GM18907 (cell line): ENCODE data around the gene PER2.
"Not testable (repeated sequence)": the region's sequence is repeated elsewhere in the genome, so short reads cannot be mapped to it uniquely, and the experiment has no call there.

ENCODE experiments used
- ATAC-seq: cut with Tn5 transposase; IDR thresholded peaks from one replicate; pipeline ENCODE4 v1.9.1; 2021; ENCODE audit warnings: mild to moderate bottlenecking, moderate library complexity; ENCODE audit not compliant: unreplicated experiment

PER2 gene, protein sequence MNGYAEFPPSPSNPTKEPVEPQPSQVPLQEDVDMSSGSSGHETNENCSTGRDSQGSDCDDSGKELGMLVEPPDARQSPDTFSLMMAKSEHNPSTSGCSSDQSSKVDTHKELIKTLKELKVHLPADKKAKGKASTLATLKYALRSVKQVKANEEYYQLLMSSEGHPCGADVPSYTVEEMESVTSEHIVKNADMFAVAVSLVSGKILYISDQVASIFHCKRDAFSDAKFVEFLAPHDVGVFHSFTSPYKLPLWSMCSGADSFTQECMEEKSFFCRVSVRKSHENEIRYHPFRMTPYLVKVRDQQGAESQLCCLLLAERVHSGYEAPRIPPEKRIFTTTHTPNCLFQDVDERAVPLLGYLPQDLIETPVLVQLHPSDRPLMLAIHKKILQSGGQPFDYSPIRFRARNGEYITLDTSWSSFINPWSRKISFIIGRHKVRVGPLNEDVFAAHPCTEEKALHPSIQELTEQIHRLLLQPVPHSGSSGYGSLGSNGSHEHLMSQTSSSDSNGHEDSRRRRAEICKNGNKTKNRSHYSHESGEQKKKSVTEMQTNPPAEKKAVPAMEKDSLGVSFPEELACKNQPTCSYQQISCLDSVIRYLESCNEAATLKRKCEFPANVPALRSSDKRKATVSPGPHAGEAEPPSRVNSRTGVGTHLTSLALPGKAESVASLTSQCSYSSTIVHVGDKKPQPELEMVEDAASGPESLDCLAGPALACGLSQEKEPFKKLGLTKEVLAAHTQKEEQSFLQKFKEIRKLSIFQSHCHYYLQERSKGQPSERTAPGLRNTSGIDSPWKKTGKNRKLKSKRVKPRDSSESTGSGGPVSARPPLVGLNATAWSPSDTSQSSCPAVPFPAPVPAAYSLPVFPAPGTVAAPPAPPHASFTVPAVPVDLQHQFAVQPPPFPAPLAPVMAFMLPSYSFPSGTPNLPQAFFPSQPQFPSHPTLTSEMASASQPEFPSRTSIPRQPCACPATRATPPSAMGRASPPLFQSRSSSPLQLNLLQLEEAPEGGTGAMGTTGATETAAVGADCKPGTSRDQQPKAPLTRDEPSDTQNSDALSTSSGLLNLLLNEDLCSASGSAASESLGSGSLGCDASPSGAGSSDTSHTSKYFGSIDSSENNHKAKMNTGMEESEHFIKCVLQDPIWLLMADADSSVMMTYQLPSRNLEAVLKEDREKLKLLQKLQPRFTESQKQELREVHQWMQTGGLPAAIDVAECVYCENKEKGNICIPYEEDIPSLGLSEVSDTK (N-terminal part only)

DNA sequence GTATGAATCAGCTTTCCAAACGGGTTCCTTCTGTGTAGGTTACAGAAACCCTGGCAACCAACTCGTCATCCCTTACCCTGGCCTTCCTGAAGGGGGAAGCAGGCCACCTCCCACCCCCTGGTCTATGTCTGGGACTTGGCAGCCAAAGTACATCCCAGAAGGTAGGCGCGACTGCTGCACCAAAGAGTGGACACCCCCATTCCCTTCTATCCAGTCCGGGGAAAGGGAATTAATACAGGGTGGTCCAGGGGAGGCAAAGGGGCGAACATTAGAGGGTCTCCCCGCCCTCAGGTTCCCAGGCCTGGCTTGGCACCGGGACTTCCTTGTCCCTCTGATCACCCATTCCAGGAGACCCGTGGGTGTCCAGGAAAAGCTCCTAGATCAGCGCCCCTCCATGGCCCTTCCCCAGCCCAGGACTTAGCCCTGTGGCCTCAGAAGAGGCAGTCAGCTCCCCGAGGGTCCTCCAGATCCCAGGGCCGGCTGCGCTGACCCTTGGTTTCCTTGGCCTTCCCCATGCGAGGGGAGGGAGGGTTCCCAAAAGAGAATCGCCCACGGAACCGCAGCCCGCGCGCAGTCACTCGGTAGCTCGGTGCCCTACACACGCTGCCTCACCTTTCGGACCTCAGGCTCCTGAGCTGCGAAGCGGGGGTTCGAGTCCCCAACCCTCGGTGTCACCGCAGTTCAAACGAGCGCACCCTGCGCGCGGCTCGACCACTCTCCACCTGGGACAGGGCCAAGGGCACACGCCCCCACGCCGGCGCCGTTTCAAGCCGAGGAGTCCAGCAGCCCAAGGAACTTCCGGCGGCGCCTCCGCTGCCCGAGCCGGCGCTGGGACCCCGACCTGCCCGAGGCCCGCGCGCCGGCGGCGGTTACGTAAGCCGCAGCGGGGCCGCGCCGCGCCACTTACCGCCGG lies at the start of gene PER2:
Gene PER2, minus strand, starts transcription at position 874 of the 913 bp plus-strand sequence. CDS start 10,674 bp downstream, outside the sequence.
- ATAC-seq = peak; percentile 36

DNA sequence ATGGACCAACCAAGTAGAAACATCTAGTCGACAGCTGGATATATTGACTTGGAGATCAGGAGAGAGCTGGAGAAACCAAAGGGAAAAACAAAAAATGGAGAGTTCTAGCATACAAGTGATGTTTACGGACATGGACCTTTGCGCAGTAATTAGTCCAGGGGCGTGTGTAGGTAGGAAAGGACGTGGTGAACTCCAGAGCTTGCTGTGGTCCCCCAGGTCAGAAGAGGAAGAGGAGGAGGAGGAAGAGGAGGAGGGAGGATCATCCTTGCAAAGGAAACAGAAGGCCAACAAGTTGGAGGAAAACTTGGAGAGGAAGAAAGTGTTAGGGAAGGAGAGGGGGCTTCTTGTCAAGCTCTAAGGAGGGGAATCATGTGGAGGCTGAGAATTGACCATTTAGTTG lies 49.4 kb upstream of the PER2 start:
- no peak for ATAC-seq

DNA sequence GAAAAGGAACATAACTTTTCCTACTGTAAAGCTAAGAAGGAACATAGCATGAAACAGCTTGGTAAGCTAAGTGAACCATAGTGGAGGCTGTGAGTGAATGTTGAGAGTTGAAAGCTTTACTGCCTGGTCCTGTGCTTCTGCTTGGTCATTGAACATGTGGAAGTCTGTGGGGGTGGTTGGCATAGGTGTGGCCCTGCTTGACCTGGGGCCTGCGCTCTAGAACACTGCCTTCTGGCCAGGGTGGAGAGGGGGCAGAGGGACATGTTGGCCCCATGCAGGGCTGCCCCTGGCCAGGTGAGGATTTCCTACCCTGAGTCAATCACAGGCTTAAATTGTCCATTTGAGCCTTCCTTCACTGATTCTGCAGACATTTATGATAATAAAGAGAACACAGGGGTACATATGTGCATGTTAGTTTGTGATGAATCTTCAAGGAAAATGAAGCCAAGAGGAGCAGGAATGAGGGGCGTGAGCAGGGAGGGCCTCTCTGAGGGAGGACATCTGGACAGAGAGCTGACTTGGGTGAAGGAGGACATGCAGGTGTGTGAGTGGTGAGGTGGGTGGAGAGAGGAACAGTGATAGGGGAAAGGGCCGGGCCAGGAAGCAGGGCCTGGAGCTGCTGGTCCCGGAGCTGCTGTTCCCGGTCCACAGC lies 48.5 kb upstream of the PER2 start:
- no peak for ATAC-seq

DNA sequence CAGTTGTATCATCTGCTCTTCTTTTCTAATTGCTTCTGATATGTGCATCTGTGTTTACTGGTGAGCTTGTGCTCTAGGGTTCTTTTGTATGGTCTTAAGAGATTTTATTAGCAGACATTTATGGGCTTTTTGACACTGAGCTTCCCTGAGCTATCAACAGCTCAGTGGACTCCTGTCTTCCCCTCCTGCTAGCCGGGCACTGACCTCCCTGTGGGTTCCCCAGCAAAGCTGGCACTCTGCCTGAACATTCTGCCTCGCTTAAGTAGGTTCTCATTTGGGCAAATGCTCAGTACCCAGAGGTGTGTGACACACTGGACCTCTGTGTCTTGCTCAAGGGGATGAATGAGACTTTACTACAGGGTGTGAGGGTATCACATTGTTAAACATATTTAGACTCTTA lies 47.7 kb upstream of the PER2 start:
- ATAC-seq = no peak

DNA sequence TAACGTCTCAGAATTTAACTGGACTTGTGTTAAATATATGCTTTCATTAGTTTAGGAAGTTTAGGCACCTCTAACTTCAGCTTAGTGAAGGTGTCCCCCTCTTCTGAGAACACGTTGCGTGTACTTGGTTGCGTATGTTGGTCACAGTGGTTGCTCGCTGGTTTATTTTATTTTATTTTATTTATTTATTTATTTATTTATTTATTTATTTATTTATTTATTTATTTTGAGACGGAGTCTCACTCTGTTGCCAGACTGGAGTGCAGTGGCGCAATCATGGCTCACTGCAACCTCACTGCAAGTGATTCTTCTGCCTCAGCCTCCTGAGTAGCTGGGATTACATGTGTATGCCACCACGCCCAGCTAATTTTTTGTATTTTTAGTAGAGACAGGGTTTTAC lies 47.2 kb upstream of the PER2 start:
- not testable (repeated sequence) for ATAC-seq

DNA sequence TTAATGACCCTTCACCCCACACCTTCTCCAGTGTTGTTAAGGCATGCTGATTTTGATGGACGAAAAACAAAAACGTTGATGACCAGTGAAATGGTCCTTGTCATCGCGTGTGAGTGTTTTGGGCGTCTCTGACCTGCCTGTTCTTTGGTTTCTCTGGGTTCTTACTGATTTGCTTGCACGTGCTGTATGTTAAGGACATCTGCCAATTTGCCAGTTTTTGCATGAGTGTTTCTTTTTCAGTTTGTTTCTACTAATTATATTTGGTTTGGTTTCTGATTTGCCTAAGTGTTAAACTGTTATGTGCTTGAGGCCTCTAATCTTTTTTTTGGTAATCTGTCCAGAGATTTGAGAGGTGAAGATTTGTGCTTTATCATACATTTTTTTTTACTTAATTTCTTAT lies 46.5 kb upstream of the PER2 start:
- no peak for ATAC-seq

DNA sequence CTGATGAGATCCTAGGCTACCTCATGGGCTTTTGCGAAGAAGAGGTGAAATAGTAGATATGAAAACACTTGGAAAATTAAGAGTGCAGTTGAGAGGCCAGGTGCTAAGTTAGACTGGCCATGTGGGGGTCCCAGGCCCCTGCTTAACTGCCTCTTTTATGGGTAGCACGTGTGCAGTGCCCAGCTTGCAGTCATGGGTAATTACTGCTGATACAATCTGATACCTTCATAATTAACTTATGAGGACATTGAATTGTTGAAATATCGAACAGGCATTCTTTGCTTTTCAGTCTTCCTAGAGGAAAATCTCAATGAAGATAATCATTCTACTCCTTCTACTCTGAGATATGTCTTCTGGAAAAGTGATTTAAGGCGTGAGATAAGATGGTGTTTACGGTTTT lies 43.5 kb upstream of the PER2 start:
- ATAC-seq = no peak

DNA sequence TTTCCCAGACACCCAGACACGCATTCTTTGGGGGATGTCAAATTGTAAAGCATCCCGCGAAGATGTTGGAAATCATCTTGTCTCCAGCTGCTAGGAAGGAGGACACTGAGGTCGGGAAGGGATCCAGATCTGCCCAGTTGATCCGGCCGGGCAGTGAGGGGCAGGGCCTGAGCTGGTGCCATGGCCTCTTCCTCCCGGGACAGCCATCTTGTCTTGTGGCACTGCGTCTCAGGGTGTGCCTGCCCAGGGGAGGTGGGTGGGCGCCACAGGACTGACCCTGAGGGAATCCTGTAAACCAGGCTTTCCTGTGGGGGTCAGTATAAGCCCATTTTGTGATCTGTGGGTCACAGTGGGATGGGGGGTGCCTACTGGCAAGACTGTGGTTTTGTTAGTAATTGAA lies 42.0 kb upstream of the PER2 start:
- no peak for ATAC-seq

DNA sequence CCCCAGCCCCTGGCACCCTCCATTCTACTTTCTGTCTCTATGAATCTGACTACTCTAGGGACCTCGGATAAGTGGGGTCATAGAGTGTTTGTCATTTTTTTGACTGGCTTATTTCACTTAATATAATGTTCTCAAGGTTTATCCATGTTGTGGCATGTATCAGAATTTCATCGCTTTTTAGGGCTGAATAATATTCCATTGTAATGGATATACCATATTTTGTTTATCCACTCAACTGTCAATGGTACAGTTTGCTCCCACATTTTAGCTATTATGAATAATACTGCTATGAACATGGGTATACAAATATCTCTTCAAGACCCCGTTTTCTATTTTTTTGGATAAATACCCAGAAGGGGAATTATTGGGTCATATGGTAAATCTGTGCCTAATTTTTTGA lies 39.3 kb upstream of the PER2 start:
- ATAC-seq = no peak

DNA sequence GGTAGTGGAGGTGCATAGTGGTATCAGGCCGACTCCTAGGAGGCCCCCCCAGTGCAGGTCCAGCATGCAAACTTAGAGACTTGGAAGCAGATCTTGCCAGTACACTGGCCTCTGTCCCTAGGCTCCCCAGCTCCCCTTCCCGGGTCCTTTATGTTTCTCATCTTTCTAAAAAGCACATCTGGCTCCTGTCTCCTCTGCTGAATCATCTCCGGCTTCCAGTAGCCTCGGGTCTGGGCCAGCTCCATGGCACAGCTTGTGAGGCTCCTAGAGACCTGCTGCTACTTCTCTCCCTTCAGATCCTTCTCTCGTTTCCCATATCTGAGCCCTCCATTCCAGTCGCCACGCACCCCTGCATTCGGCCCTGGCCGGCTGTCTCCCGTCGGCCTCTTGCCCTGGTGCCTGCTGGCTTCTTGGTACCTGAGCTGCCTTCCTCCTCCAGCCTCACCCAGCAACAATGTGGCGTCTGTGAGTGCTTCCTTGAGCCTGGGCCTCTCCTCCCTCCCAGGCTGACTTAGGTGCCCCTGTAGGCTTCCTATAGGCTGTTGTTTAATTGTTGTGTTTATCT lies 38.5 kb upstream of the PER2 start:
- ATAC-seq = no peak

DNA sequence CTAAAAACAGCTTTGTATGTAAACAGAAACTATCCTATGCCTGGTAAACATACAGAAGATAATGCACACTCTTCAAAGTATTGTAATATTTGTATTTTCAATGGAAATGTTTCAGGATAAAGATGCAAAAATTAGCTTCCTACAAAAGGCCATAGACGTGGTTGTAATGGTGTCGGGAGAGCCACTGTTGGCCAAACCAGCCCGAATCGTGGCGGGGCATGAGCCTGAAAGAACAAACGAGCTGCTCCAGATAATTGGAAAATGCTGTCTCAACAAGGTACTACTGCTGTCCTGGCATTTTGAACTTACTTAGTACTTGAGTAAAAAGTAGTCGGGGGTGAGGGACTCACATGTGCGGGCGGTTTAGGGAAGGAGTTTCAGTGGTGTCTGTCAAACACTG lies 37.3 kb upstream of the PER2 start:
- no peak for ATAC-seq

DNA sequence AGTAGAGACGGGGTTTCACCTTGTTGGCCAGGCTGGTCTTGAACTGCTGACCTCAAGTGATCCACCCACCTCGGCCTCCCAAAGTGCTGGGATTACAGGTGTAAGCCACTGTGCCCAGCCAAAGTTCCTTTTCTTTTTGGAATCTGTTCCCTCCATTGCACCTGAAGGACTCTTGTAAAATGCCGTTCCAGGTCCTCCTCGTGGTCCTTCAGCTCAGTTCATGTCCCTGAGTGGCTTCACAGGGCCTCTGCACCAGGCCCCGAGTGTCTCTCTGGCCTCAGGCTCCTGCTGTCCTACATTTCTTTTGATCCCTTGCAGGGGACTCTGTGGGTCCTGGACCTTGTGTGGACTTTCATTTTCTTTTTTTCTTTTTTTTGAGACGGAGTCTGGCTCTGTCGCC lies 35.8 kb upstream of the PER2 start:
- not testable (repeated sequence) for ATAC-seq

DNA sequence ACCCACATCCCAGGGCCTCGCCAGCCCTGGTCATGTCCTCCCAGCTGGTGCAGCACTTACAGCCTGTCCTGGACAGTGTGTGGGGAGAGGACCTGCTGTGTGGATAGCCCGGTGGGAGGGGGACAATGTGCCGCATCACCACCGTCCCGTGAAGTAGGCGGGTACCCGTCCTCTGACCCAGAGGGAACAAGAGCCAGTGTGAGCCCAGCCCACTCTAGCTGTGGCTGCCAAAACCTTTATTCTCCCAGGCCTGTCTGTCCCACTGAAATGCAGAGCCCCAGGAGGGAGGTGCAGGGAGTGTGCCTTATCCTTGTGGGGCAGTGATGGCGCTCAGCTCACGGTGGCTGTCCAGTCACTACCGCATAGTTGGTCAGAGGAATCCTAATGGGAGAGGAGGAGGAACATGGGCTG lies 33.6 kb upstream of the PER2 start:
- ATAC-seq = no peak

DNA sequence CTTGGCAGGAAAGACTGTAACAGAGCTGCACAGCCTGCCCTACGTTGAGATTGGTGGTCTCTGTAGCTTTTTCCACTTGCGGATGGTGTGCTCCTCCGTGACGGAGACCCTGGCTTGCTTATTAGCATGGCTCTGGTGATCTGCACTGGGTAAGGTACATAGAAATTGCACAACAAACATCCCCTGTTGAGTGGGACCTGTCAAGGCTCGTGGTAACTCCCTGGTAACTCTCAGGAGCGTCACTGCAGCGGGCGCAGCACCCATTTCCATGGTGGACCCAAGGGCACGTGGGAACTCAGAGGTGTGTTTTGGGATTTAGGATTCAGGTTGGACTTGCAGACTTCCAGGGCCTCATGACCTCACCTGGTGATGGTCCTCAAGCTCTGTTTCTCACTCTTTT lies 33.1 kb upstream of the PER2 start:
- ATAC-seq = no peak

DNA sequence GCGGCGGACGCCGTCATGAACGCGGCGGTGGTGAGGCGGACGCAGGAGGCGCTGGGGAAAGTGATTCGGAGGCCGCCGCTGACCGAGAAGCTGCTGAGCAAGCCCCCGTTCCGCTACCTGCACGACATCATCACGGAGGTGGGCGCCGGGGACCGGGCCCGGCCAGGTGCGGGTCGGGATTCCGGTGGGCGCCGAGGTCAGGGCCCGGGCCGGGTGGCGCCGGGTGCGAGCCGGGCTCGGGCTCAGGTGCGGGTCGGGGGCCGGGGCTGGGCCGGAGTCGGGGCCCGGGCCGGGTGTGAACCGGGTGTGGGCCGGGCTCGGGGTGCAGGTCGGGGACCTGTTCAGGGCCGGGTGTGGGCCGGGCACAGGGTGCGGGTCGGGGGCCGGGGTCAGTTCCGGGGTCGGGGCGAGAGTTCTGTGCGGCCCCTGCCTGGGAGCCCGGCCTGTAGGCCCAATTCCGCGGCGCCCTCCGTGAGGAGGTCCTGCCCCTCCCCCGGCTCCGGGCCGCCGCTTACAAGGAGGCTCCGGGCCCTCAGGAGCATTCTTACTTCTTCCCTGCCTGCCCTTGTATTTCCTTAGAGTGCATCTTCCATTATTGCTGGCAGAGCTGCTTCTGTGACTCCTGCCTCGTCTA lies 32.4 kb upstream of the PER2 start:
- peak; percentile 37 for ATAC-seq

DNA sequence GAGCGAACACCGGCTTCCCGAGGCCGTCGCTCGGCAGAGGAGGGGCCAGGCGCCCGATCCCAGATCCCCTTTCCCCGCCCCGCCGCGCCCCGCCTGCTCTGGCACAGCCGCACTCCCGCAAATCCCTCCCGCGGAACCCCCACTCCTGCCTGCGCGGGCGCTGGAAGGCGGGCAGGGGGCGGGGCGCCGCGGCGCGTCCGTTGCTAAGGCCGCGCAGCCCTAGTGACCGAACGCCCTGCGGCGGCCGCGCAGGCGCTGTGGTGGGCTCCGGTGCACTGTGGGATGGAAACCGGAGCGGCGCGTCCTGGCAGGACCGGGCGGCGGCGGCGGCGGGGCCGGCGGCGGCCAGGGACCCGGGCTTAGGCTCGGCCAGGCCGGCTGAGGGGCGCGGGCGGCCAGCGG lies 31.8 kb upstream of the PER2 start, which contains the start of gene TRAF3IP1:
Gene TRAF3IP1, plus strand, starts transcription at position 273 of the 402 bp plus-strand sequence. CDS start 145 bp downstream, outside the sequence.
- peak; percentile 90 for ATAC-seq

DNA sequence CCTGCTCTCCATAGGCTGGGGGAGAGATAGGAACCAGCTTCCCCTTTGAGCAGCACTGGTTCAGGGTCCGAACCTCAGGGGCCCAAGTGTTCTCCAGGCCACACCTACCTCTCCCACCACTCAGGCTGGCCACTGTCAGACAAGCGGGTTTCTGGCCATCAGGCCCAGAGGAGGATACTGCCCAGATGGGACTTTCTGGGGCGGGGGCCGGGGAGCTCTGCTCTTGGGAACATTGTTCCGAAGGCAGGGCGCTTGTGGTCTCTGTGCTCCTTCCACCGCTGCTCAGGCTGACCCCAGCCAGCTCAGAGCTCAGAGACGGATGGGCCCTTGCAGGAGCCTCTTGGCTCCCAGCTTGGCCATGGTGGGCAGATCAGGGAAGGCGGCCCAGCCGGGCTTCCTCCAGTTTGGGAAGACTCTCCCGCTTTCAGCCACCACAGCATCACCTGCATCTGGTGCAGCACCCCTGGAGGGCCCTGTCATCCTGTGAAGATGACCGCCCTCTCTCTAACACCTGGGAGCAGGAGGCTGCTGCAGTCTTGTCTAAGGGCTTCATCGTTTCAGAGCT lies 26.7 kb upstream of the PER2 start:
- no peak for ATAC-seq

DNA sequence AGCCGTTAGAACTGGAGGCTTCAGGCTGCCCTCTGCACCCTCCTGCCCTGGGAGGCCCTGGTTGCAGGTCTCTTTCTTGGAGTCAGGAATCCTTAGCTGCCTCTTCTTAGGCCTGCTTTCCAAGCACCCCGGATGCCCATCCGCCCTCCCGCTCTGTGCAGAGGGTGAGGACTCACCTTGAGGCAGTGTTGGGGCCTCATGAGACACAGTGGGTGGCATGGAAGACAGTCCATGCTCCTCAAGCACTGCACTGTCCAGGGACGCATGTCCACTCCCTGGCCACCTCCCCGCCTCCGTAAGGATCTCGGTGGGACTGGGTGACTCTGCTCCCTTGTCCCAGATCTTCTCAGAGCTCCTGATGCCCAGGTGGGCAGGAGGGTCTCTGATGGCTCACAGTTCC lies 26.2 kb upstream of the PER2 start:
- no peak for ATAC-seq

DNA sequence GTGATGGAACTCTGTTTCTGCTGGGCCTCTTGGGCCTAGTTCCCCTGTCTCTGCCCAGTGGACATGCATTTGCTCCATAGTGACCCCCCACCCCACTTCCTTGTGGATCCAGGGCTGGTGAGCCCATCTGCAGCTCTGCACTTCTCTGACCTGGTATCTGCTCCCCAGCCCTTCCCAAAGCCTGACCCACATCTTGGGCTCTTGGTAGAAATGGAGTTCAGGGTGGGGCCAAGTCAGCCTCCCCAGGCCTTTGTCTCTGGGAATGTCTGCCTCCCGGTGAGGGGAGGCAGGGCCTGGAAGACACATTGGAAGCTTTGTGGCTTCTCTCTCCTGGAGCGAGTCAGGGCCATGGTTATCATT lies 25.6 kb upstream of the PER2 start:
- ATAC-seq = no peak
